ENCODE data around the gene SDHAF1.

SDHAF1 gene

DNA sequence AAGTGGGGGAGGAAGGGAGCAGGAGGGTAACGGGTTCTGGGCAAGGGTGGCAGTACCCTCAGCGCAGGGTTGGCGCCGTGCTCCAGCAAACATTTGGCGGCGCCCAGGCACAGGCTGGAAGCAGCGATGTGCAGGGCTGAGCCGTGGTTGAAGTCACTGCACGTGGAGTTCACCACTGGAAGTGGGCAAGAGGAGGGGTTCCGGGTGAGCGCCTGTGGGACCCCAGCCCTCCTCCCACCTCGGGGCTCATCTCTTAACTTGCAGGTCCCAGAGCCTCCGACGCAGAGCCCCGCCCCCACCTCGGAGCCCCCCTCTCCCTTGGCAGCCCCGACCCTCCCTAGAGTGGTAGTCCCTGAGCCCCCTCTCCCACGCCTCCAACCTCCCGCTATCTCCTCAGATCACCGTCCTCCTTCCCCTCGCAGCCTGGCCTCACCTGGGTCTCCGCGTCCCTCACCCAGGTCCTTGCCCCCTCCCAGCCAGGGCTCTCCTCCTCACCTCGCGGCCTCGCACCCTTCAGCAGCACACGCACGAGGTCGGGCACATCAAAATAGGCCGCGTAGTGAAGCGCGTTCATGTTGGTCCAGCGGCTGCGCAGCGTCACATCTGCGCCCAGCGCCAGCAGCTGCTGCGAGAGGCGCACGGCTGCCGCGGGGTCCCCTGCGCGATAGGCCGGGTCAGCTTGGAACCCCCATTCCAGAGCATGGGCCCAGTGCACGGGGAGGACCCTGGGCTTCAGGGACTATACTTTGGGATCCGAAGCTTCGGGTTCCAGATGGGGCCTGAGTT lies 31.3 kb downstream of the SDHAF1 start:
- Histone ChIP-seq H3F3A (ENCODE audit: low read depth) (no peaks in the 10 kb centered on the region), H3K79me2 (ENCODE audit: insufficient read depth, low read length) (no peaks in the 10 kb centered on the region), H3K36me3 (ENCODE audit: insufficient read depth, low read length) (no peaks in the 10 kb centered on the region), H3K4me3 (ENCODE audit: low read length, poor library complexity, severe bottlenecking) (no peak overlapping the region), H2AFZ (ENCODE audit: low read length) (no peak overlapping the region), H3K27me3 (ENCODE audit: insufficient read depth, low read length, poor library complexity, severe bottlenecking) (no peaks in the 10 kb centered on the region), H4K20me1 (ENCODE audit: insufficient read depth, low read length, poor library complexity, severe bottlenecking) (no peaks in the 10 kb centered on the region), H3K9ac (ENCODE audit: low read depth, low read length, poor library complexity, severe bottlenecking) (no peak overlapping the region), H3K4me1 (ENCODE audit: insufficient read depth, low read length, poor library complexity, severe bottlenecking) (no peaks in the 10 kb centered on the region), H3K9me3 (ENCODE audit: insufficient read depth, low read depth, low read length) (no peaks in the 10 kb centered on the region), H3K4me2 (ENCODE audit: low read depth, low read length, poor library complexity, severe bottlenecking) (no peak overlapping the region), H3K9me2 (replicated peaks; ENCODE audit: low read depth, low read length) (no peaks in the 10 kb centered on the region)
- TF ChIP-seq, protein P1, sequence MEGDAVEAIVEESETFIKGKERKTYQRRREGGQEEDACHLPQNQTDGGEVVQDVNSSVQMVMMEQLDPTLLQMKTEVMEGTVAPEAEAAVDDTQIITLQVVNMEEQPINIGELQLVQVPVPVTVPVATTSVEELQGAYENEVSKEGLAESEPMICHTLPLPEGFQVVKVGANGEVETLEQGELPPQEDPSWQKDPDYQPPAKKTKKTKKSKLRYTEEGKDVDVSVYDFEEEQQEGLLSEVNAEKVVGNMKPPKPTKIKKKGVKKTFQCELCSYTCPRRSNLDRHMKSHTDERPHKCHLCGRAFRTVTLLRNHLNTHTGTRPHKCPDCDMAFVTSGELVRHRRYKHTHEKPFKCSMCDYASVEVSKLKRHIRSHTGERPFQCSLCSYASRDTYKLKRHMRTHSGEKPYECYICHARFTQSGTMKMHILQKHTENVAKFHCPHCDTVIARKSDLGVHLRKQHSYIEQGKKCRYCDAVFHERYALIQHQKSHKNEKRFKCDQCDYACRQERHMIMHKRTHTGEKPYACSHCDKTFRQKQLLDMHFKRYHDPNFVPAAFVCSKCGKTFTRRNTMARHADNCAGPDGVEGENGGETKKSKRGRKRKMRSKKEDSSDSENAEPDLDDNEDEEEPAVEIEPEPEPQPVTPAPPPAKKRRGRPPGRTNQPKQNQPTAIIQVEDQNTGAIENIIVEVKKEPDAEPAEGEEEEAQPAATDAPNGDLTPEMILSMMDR (conservative IDR thresholded peaks at IDR 0.05; ENCODE audit: low read length), result no peak
- no peak for TF ChIP-seq EZH2phosphoT487 (IDR thresholded peaks at IDR 0.05; ENCODE audit: borderline replicate concordance)

DNA sequence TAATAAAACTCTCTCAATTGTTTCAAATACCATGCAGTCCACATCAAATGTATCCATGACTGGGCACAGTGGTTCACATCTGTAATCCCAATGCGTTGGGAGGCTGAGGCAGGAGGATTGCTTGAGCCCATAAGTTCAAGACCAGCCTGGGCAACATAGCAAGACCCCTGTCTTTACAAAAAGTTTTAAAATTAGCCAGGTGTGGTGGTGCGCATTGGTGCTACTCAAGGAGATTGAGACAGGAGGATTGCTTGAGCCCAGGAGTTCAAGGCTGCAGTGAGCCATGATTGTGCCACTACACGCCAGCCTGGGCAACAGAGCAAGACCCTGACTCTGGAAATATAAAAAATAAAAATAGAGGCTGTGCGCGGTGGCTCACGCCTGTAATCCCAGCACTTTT lies 32.7 kb downstream of the SDHAF1 start:
- H3K36me3 ChIP-seq (ENCODE audit: insufficient read depth, low read length), result no peaks in the 10 kb centered on the region
- H3K27me3 ChIP-seq (ENCODE audit: insufficient read depth, low read length, poor library complexity, severe bottlenecking), result no peaks in the 10 kb centered on the region
- H3K9me2 ChIP-seq (replicated peaks; ENCODE audit: low read depth, low read length), result no peaks in the 10 kb centered on the region
- no peaks in the 10 kb centered on the region for H3K9me3 ChIP-seq (ENCODE audit: insufficient read depth, low read depth, low read length)
- H3K4me1 ChIP-seq (ENCODE audit: insufficient read depth, low read length, poor library complexity, severe bottlenecking), result no peaks in the 10 kb centered on the region
- H4K20me1 ChIP-seq (ENCODE audit: insufficient read depth, low read length, poor library complexity, severe bottlenecking), result no peaks in the 10 kb centered on the region
- no peak overlapping the region for H3K4me3 ChIP-seq (ENCODE audit: low read length, poor library complexity, severe bottlenecking)
- no peaks in the 10 kb centered on the region for H3F3A ChIP-seq (ENCODE audit: low read depth)
- no peak overlapping the region for H3K9ac ChIP-seq (ENCODE audit: low read depth, low read length, poor library complexity, severe bottlenecking)
- H3K79me2 ChIP-seq (ENCODE audit: insufficient read depth, low read length), result no peaks in the 10 kb centered on the region
- no peak overlapping the region for H3K4me2 ChIP-seq (ENCODE audit: low read depth, low read length, poor library complexity, severe bottlenecking)
- no peak for TF ChIP-seq EZH2phosphoT487 (IDR thresholded peaks at IDR 0.05; ENCODE audit: borderline replicate concordance)
- TF ChIP-seq, protein P1 (conservative IDR thresholded peaks at IDR 0.05; ENCODE audit: low read length), result no peak
- H2AFZ ChIP-seq (ENCODE audit: low read length), result no peak overlapping the region

DNA sequence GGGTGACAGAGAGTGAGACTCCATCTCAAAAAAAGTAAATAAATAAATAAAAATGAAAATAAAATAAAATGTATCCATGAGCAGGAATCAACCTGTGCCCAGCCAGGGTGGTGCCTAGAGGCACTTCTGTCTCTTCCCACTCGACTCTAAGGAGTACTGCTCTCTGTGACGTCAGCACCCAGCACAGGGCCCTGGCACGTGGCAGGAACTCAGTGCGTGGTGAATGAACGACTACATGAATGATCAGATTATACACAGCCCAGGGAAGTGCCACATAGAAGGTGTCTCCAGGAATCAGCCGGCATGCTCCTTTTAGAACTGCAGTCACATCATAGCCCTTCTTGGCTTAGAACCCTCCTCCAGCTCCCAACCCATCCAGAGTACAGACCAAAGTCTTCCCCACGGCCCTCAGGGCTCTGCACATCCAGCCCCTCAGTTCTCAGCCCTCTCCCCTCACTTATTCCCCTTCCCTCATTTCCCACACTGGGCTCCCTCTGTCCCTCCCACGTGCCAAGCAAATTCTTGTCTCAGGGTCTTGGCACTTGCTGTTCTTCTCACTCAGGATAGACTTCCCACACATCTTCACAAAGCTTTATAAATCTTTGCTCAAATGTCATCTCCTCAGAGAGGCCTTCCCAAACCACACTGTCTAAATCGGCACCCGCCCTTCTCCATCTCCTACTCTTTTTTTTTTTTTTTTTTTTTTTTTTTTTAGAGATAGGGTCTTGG lies 33.5 kb downstream of the SDHAF1 start:
- H3K4me2 ChIP-seq (ENCODE audit: low read depth, low read length, poor library complexity, severe bottlenecking), result no peak overlapping the region
- H3K9me2 ChIP-seq (replicated peaks; ENCODE audit: low read depth, low read length), result no peaks in the 10 kb centered on the region
- no peaks in the 10 kb centered on the region for H3K4me1 ChIP-seq (ENCODE audit: insufficient read depth, low read length, poor library complexity, severe bottlenecking)

More for the DNA sequence above, 33.5 kb downstream of the SDHAF1 start:
- H3K36me3 ChIP-seq (ENCODE audit: insufficient read depth, low read length), result no peaks in the 10 kb centered on the region
- TF ChIP-seq, protein P1 (conservative IDR thresholded peaks at IDR 0.05; ENCODE audit: low read length), result no peak
- no peak for TF ChIP-seq EZH2phosphoT487 (IDR thresholded peaks at IDR 0.05; ENCODE audit: borderline replicate concordance)
- H3K27me3 ChIP-seq (ENCODE audit: insufficient read depth, low read length, poor library complexity, severe bottlenecking), result no peaks in the 10 kb centered on the region
- H3K79me2 ChIP-seq (ENCODE audit: insufficient read depth, low read length), result no peaks in the 10 kb centered on the region
- no peaks in the 10 kb centered on the region for H3K9me3 ChIP-seq (ENCODE audit: insufficient read depth, low read depth, low read length)
- H3K9ac ChIP-seq (ENCODE audit: low read depth, low read length, poor library complexity, severe bottlenecking), result no peak overlapping the region
- no peak overlapping the region for H3K4me3 ChIP-seq (ENCODE audit: low read length, poor library complexity, severe bottlenecking)
- H4K20me1 ChIP-seq (ENCODE audit: insufficient read depth, low read length, poor library complexity, severe bottlenecking), result no peaks in the 10 kb centered on the region
- H2AFZ ChIP-seq (ENCODE audit: low read length), result no peak overlapping the region
- H3F3A ChIP-seq (ENCODE audit: low read depth), result no peaks in the 10 kb centered on the region

Measured in Loucy (cell line).